ENCODE measurements around the gene ACVR1. TPM values are rescaled to one million over a fixed set of nuclear protein-coding genes. Genes with fewer than 3 reads are reported as not detected.
"Not testable (repeated sequence)": the region's sequence is repeated elsewhere in the genome, so short reads cannot be mapped to it uniquely, and the experiment has no call there.

Gene ACVR1
- total RNA-seq, 1 experiment from 2014 or later: 11.1 TPM

DNA sequence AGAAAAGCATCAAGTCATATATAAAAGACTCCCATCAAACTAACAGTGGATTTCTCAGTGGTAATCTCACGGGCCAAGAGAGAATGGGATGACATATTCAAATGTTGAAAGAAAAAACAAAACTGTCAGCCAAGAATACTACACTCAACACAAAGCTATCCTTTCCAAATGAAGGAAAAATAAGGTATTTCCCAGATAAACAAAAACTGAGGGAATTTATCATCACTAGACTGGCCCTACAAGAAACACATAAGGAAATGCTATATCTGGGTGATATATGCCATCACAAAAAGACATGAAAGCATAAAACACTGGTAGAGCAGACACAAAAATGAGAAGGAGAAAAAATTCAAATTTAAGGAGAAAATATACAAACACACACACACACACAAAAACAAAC is 118.6 kb downstream of the ACVR1 start:
- Mint-ChIP-seq H3K4me3 (ENCODE audit: unreplicated experiment) (no peak overlapping the region), H3K27ac (ENCODE audit: unreplicated experiment) (no peak overlapping the region), H3K27me3 (ENCODE audit: insufficient read depth, unreplicated experiment) (no peaks in the 10 kb centered on the region), H3K4me1 (ENCODE audit: low read depth, unreplicated experiment) (no peaks in the 10 kb centered on the region), H3K9me3 (ENCODE audit: unreplicated experiment) (peaks cover 26% of the 10 kb centered on the region), H3K36me3 (ENCODE audit: insufficient read depth, unreplicated experiment) (no peaks in the 10 kb centered on the region)
- TF ChIP-seq, protein P1, sequence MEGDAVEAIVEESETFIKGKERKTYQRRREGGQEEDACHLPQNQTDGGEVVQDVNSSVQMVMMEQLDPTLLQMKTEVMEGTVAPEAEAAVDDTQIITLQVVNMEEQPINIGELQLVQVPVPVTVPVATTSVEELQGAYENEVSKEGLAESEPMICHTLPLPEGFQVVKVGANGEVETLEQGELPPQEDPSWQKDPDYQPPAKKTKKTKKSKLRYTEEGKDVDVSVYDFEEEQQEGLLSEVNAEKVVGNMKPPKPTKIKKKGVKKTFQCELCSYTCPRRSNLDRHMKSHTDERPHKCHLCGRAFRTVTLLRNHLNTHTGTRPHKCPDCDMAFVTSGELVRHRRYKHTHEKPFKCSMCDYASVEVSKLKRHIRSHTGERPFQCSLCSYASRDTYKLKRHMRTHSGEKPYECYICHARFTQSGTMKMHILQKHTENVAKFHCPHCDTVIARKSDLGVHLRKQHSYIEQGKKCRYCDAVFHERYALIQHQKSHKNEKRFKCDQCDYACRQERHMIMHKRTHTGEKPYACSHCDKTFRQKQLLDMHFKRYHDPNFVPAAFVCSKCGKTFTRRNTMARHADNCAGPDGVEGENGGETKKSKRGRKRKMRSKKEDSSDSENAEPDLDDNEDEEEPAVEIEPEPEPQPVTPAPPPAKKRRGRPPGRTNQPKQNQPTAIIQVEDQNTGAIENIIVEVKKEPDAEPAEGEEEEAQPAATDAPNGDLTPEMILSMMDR (IDR thresholded peaks at IDR 0.05; ENCODE audit: insufficient read depth in 1 of 2, low read depth in 1 of 2, low read length in 1 of 2, severe bottlenecking in 1 of 2, unreplicated experiment in 1 of 2): no peak
- POLR2A ChIA-PET: no interaction called here
- Histone ChIP-seq H3K4me3 (ENCODE audit: low read depth, low read length) (no peak overlapping the region), H3K36me3 (ENCODE audit: control insufficient read depth, insufficient read depth, low read length) (no peaks in the 10 kb centered on the region), H3K9me3 (no peaks in the 10 kb centered on the region), H3K4me1 (no peaks in the 10 kb centered on the region), H3K27me3 (replicated peaks; ENCODE audit: control insufficient read depth, insufficient read depth, low read length) (no peaks in the 10 kb centered on the region)
- DNase-seq: no peak
- CTCF ChIA-PET: no interaction called here
- intact Hi-C loops (cut with micrococcal nuclease; ENCODE audit: unreplicated experiment): no loop called here
- BruUV-seq (replicated peaks): no TSS peak

DNA sequence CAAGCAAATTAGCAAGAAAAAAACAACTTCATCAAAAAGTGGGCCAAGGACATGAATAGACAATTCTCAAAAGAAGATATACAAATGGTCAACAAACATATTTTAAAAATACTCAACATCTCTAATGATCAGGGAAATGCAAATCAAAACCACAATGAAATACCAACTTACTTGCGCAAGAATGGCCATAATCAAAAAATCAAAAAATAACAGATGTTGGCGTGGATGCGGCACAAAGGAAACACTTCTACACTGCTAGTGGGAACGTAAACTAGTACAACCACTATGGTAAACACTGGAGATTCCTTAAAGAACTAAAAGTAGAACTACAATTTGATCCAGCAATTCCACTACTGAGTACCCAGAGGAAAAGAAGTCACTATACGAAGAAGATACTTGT is 119.7 kb downstream of the ACVR1 start:
- H3K4me1 ChIP-seq; H3K27ac Mint-ChIP-seq (ENCODE audit: unreplicated experiment); H3K36me3 ChIP-seq (ENCODE audit: control insufficient read depth, insufficient read depth, low read length); CTCF ChIA-PET; H3K4me1 Mint-ChIP-seq (ENCODE audit: low read depth, unreplicated experiment); H3K27me3 ChIP-seq (replicated peaks; ENCODE audit: control insufficient read depth, insufficient read depth, low read length); H3K4me3 ChIP-seq (ENCODE audit: low read depth, low read length); BruUV-seq (replicated peaks); H3K4me3 Mint-ChIP-seq (ENCODE audit: unreplicated experiment); POLR2A ChIA-PET; DNase-seq; intact Hi-C loops (cut with micrococcal nuclease; ENCODE audit: unreplicated experiment); H3K9me3 ChIP-seq; H3K36me3 Mint-ChIP-seq (ENCODE audit: insufficient read depth, unreplicated experiment); H3K27me3 Mint-ChIP-seq (ENCODE audit: insufficient read depth, unreplicated experiment): not testable (repeated sequence)
- peaks cover 26% of the 10 kb centered on the region for H3K9me3 Mint-ChIP-seq (ENCODE audit: unreplicated experiment)

DNA sequence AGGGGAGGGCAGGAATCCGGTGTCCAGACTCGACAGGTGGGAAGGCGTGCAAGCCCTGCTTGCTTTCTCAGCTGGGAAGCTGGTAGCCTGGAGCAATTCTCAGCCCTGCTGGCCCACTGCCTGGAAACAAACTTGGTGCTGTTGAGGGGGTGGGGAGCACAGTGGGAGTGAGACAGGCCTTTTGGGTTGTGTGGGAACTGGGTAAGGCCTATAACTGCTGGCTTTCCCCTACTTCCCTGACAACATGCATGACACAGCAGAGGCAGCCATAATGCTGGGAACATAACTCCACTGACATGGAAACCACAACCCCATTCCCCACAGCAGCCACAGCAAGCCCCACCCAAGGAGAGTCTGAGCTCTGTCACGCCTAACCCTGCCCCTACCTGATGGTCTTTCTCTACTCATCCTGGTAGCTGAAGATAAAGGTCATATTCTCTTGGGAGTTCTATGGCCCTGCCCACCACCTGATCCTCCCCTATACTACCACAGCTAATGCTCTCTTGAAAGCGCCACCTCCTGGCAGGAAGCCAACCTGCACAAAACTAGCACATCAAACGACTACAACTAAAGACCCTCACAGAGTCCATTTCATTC is 124.6 kb downstream of the ACVR1 start:
- Mint-ChIP-seq H3K27me3 (ENCODE audit: insufficient read depth, unreplicated experiment) (no peaks in the 10 kb centered on the region), H3K27ac (ENCODE audit: unreplicated experiment) (no peak overlapping the region), H3K36me3 (ENCODE audit: insufficient read depth, unreplicated experiment) (peaks cover 13% of the 10 kb centered on the region), H3K4me3 (ENCODE audit: unreplicated experiment) (no peak overlapping the region), H3K9me3 (ENCODE audit: unreplicated experiment) (peaks cover 26% of the 10 kb centered on the region), H3K4me1 (ENCODE audit: low read depth, unreplicated experiment) (peaks cover 6% of the 10 kb centered on the region)
- Histone ChIP-seq H3K4me3 (ENCODE audit: low read depth, low read length) (no peak overlapping the region), H3K36me3 (ENCODE audit: control insufficient read depth, insufficient read depth, low read length) (no peaks in the 10 kb centered on the region), H3K9me3 (no peaks in the 10 kb centered on the region), H3K4me1 (no peaks in the 10 kb centered on the region), H3K27me3 (replicated peaks; ENCODE audit: control insufficient read depth, insufficient read depth, low read length) (no peaks in the 10 kb centered on the region)
- POLR2A ChIA-PET: no interaction called here
- TF ChIP-seq, protein P1 (IDR thresholded peaks at IDR 0.05; ENCODE audit: insufficient read depth in 1 of 2, low read depth in 1 of 2, low read length in 1 of 2, severe bottlenecking in 1 of 2, unreplicated experiment in 1 of 2): peak; percentile 45
- CTCF ChIA-PET: interaction anchor here (0.7 to 1.2 kb wide), 3 partner anchors 123 to 273 kb away, joined by 3 read pairs; no protein-coding TSS in a partner anchor
- intact Hi-C loops (cut with micrococcal nuclease; ENCODE audit: unreplicated experiment): loop anchor here (5.0 kb wide), 1 partner anchor 259 kb away; no protein-coding TSS in a partner anchor
- no TSS peak for BruUV-seq (replicated peaks)
- DNase-seq: peak in 1 of 2 experiments; percentile 30
